H9 (cell line): Measurements from ENCODE around the gene STX5. TPM values are rescaled to one million over a fixed set of nuclear protein-coding genes. Genes with fewer than 3 reads are reported as not detected.
A peak's percentile ranks its signal among the peaks of the same experiment; 100 is the strongest.

Source experiments
- DNase-seq: peaks from one replicate; pipeline ENCODE4 v3.0.0-alpha.2; 2017
- H2AFZ ChIP-seq: one replicate; pipeline ENCODE4 v1.6.1; 2013; ENCODE audit warnings: mild to moderate bottlenecking, low read length, control low read depth, moderate library complexity
- H2AK5ac ChIP-seq: 2 replicates; pipeline ENCODE4 v1.6.1; 2013; ENCODE audit warnings: low read length, control low read depth, mixed read lengths; ENCODE audit not compliant: insufficient read length
- H2BK120ac ChIP-seq: one replicate; pipeline ENCODE4 v1.6.1; 2013; ENCODE audit warnings: low read depth, mild to moderate bottlenecking, low read length, control low read depth, inconsistent platforms; ENCODE audit not compliant: poor library complexity, severe bottlenecking
- H2BK12ac ChIP-seq: 2 replicates; pipeline ENCODE4 v1.6.1; 2013; ENCODE audit warnings: low read length, control low read depth, mixed read lengths, low read depth; ENCODE audit not compliant: insufficient read length
- H2BK15ac ChIP-seq: 2 replicates; pipeline ENCODE4 v1.6.1; 2013; ENCODE audit warnings: low read depth, low read length, control low read depth
- H2BK20ac ChIP-seq: one replicate; pipeline ENCODE4 v1.6.1; 2013; ENCODE audit warnings: low read depth, mild to moderate bottlenecking, low read length, control low read depth, inconsistent platforms; ENCODE audit not compliant: poor library complexity, severe bottlenecking
- H2BK5ac ChIP-seq: 2 replicates; pipeline ENCODE4 v1.6.1; 2013; ENCODE audit warnings: low read length, control low read depth, mixed read lengths; ENCODE audit not compliant: insufficient read length
- H3K14ac ChIP-seq: 2 replicates; pipeline ENCODE4 v1.6.1; 2013; ENCODE audit warnings: low read length, control low read depth; ENCODE audit not compliant: insufficient read depth
- H3K18ac ChIP-seq: 2 replicates; pipeline ENCODE4 v1.6.1; 2013; ENCODE audit warnings: low read depth, mild to moderate bottlenecking, mixed read lengths, low read length, control low read depth; ENCODE audit not compliant: insufficient read length
- H3K23ac ChIP-seq: 2 replicates; pipeline ENCODE4 v1.6.1; 2013; ENCODE audit warnings: low read length, control low read depth, mixed read lengths, low read depth; ENCODE audit not compliant: insufficient read length
- H3K23me2 ChIP-seq: 2 replicates; pipeline ENCODE4 v1.6.1; 2013; ENCODE audit warnings: low read depth, mild to moderate bottlenecking, mixed read lengths, low read length, control low read depth; ENCODE audit not compliant: insufficient read length, poor library complexity, severe bottlenecking
- H3K27ac ChIP-seq: 2 replicates; pipeline ENCODE4 v1.5.1; 2013; ENCODE audit warnings: low read length, control low read depth, mixed read lengths, low read depth; ENCODE audit not compliant: insufficient read length
- H3K27me3 ChIP-seq: 2 replicates; pipeline ENCODE4 v1.6.1; 2013; ENCODE audit warnings: low read length, control low read depth, inconsistent platforms; ENCODE audit not compliant: insufficient read depth
- H3K4ac ChIP-seq: 2 replicates; pipeline ENCODE4 v1.6.1; 2013; ENCODE audit warnings: low read depth, mild to moderate bottlenecking, control low read depth, inconsistent platforms, low read length, moderate library complexity
- H3K4me1 ChIP-seq: 2 replicates; pipeline ENCODE4 v1.6.1; 2013; ENCODE audit warnings: low read length, control low read depth, inconsistent platforms; ENCODE audit not compliant: insufficient read depth
- H3K4me2 ChIP-seq: 2 replicates; pipeline ENCODE4 v1.6.1; 2013; ENCODE audit warnings: low read length, control low read depth, mixed read lengths; ENCODE audit not compliant: insufficient read length, insufficient read depth
- H3K56ac ChIP-seq: 2 replicates; pipeline ENCODE4 v1.6.1; 2013; ENCODE audit warnings: low read depth, mild to moderate bottlenecking, mixed read lengths, low read length, control low read depth; ENCODE audit not compliant: insufficient read length
- H3K79me1 ChIP-seq: 2 replicates; pipeline ENCODE4 v1.6.1; 2013; ENCODE audit warnings: low read depth, mild to moderate bottlenecking, moderate library complexity, low read length, control low read depth, inconsistent platforms; ENCODE audit not compliant: insufficient read depth, poor library complexity, severe bottlenecking
- H3K79me2 ChIP-seq: 2 replicates; pipeline ENCODE4 v1.6.1; 2013; ENCODE audit warnings: low read length, control low read depth, inconsistent platforms; ENCODE audit not compliant: insufficient read depth
- H3K9ac ChIP-seq: 2 replicates; pipeline ENCODE4 v1.6.1; 2013; ENCODE audit warnings: low read length, control low read depth, mixed read lengths; ENCODE audit not compliant: insufficient read length; ENCODE audit errors: extremely low read depth
- H3K9me3 ChIP-seq: one replicate; pipeline ENCODE4 v1.6.1; 2013; ENCODE audit warnings: low read depth, low read length, inconsistent platforms; ENCODE audit not compliant: control insufficient read depth
- H3T11ph ChIP-seq: one replicate; pipeline ENCODE4 v1.6.1; 2013; ENCODE audit warnings: mild to moderate bottlenecking, low read length, control low read depth, inconsistent platforms
- H4K20me1 ChIP-seq: one replicate; pipeline ENCODE4 v1.6.1; 2013; ENCODE audit not compliant: control insufficient read depth, insufficient read length, insufficient read depth
- H4K5ac ChIP-seq: 2 replicates; pipeline ENCODE4 v1.6.1; 2013; ENCODE audit warnings: low read depth, mild to moderate bottlenecking, mixed read lengths, low read length, control low read depth; ENCODE audit not compliant: insufficient read length
- H4K8ac ChIP-seq: replicated peaks from 2 replicates; pipeline ENCODE4 v1.6.1; 2013; ENCODE audit warnings: low read length, control low read depth, mixed read lengths, low read depth; ENCODE audit not compliant: insufficient read length
- H4K91ac ChIP-seq: 2 replicates; pipeline ENCODE4 v1.6.1; 2013; ENCODE audit warnings: low read depth, mild to moderate bottlenecking, moderate library complexity, mixed read lengths, low read length, control low read depth; ENCODE audit not compliant: insufficient read length
- H3K27ac Mint-ChIP-seq, 3 experiments: 2 replicates in 2 of 3; 3 replicates in 1 of 3; pipeline ENCODE4 v1.8.0; 2020 to 2021; ENCODE audit warnings: mixed read lengths in 3 of 3, mild to moderate bottlenecking in 1 of 3, moderate library complexity in 1 of 3
- H3K27me3 Mint-ChIP-seq: 2 replicates; pipeline ENCODE4 v1.8.0; 2021; ENCODE audit warnings: low read depth, mild to moderate bottlenecking, moderate library complexity, mixed read lengths
- H3K36me3 Mint-ChIP-seq, 3 experiments: 2 replicates in 2 of 3; 3 replicates in 1 of 3; pipeline ENCODE4 v1.8.0; 2020 to 2021; ENCODE audit warnings: low read depth in 3 of 3, mixed read lengths in 3 of 3; ENCODE audit not compliant: insufficient read depth in 1 of 3
- H3K4me1 Mint-ChIP-seq, 2 experiments: 2 replicates each; pipeline ENCODE4 v1.8.0; 2020; ENCODE audit warnings: mixed read lengths in 2 of 2
- H3K4me3 Mint-ChIP-seq, 2 experiments: 2 replicates in 1 of 2; 3 replicates in 1 of 2; pipeline ENCODE4 v1.8.0; 2020 to 2021; ENCODE audit warnings: mild to moderate bottlenecking in 2 of 2, mixed read lengths in 2 of 2, moderate library complexity in 1 of 2
- H3K9me3 Mint-ChIP-seq, 2 experiments: 2 replicates in 1 of 2; 3 replicates in 1 of 2; pipeline ENCODE4 v1.8.0; 2020; ENCODE audit warnings: mild to moderate bottlenecking in 2 of 2, mixed read lengths in 2 of 2, moderate library complexity in 1 of 2
- WGBS: extraction: QIAGEN DNeasy Blood & Tissue Kit; methylation state at CpG from one replicate; pipeline ENCODE4 v1.1.7; 2013; ENCODE audit warnings: missing lambda C conversion rate, low lambda C conversion rate, mixed read lengths; ENCODE audit not compliant: insufficient read length; ENCODE audit errors: extremely low coverage; 5-methylcytosine and 5-hydroxymethylcytosine counted together
- total RNA-seq: library from RNA; stranded (reverse); gene quantifications from 2 replicates; pipeline ENCODE4 v1.2.1, GENCODE V29; 2021
- TF ChIP-seq, protein P1 (sequence below): fragments of 200-600 bp; sonication (generic); conservative IDR thresholded peaks from 3 replicates; pipeline ENCODE4 v1.8.0; 2021; ENCODE audit warnings: antibody characterized with exemption, mild to moderate bottlenecking

Gene STX5
- total RNA-seq, 1 experiment from 2014 or later: 33.5 TPM

GRCh38 chr11:62777389-62777788, 54.5 kb downstream of the STX5 start:
- no peak overlapping the region for H3K4me3 Mint-ChIP-seq

More at GRCh38 chr11:62777389-62777788, 54.5 kb downstream of the STX5 start:
- H3K27ac Mint-ChIP-seq: peak overlapping the region in 1 of 3 experiments; percentile 41; a peak in 2 of 7 replicates
- Histone ChIP-seq H2AFZ (no peak overlapping the region), H2BK15ac (no peak overlapping the region), H3K9me3 (no peaks in the 10 kb centered on the region), H3K4me2 (no peak overlapping the region), H3K23ac (no peak overlapping the region), H2BK12ac (no peak overlapping the region), H2BK120ac (no peak overlapping the region), H4K91ac (no peak overlapping the region), H3K79me2 (peaks cover 3% of the 10 kb centered on the region; the same call in 1 of the 2 replicates), H4K8ac (no peak overlapping the region), H3K27ac (no peak overlapping the region), H3T11ph (no peak overlapping the region), H3K4ac (no peak overlapping the region), H2AK5ac (no peak overlapping the region), H4K5ac (no peak overlapping the region), H3K23me2 (peaks cover 3% of the 10 kb centered on the region), H3K18ac (no peak overlapping the region), H2BK5ac (no peak overlapping the region), H3K79me1 (no peaks in the 10 kb centered on the region), H4K20me1 (no peaks in the 10 kb centered on the region), H3K27me3 (no peaks in the 10 kb centered on the region), H3K14ac (no peak overlapping the region), H3K56ac (no peak overlapping the region), H2BK20ac (no peak overlapping the region), H3K4me1 (no peaks in the 10 kb centered on the region), H3K9ac (no peak overlapping the region)
- DNase-seq: no peak
- H3K27me3 Mint-ChIP-seq: no peaks in the 10 kb centered on the region
- H3K4me1 Mint-ChIP-seq: no peaks in the 10 kb centered on the region
- TF ChIP-seq, protein P1, sequence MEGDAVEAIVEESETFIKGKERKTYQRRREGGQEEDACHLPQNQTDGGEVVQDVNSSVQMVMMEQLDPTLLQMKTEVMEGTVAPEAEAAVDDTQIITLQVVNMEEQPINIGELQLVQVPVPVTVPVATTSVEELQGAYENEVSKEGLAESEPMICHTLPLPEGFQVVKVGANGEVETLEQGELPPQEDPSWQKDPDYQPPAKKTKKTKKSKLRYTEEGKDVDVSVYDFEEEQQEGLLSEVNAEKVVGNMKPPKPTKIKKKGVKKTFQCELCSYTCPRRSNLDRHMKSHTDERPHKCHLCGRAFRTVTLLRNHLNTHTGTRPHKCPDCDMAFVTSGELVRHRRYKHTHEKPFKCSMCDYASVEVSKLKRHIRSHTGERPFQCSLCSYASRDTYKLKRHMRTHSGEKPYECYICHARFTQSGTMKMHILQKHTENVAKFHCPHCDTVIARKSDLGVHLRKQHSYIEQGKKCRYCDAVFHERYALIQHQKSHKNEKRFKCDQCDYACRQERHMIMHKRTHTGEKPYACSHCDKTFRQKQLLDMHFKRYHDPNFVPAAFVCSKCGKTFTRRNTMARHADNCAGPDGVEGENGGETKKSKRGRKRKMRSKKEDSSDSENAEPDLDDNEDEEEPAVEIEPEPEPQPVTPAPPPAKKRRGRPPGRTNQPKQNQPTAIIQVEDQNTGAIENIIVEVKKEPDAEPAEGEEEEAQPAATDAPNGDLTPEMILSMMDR: no peak
- H3K36me3 Mint-ChIP-seq: peaks cover 37 to 71% (median 60%) of the 10 kb centered on the region in 3 experiments
- WGBS: no CpG with 5 or more reads among the region's 2 CpGs
- H3K9me3 Mint-ChIP-seq: no peaks in the 10 kb centered on the region
